ENCODE data around the gene GNAO1.

The GNAO1 gene

DNA sequence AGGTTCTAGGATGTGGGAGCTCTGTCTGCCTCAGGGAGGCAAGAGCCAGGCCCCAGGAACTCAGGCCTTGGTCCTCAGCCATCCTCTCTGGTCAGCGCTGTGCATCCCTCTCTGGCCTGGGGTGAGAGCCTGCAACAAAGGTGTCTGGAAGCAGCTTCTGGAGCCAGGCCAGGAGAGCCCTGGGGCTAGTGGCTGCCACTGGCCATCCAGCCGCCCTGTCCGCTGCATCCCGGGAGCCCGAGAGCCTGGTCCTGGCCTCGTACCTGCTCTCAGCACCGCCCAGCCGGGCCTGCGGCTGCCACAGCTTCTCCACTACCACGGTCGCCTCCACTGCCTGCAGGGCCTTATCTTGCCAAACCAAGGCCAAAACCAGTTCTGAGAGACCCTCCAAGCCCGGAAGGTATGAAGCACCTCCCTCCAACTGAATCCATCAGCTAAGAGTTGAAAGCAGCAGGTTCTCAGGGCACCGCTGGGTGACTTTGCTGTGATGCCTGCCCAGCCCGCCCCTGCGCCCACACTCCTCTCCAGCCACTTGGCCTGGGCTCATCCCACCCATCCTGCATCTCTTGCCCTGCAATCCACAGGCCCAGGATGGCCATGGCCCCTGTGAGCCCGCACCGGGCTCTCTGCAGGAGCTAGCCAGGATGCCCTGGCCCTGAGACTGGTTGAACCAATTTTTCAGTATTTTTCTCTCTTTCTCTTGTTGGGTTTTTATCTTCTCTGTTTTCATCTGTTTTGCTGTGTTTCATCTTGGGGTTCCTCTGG, 148.3 kb downstream of the GNAO1 start:
- no peak overlapping the region for H3K27ac ChIP-seq
- H3K4me3 ChIP-seq = no peak overlapping the region
- intact Hi-C loops (cut with DNase I; ENCODE audit: low total_unique reads) = no loop called here
- no peaks in the 10 kb centered on the region for H3K9me3 ChIP-seq
- DNase-seq = no peak
- H3K4me1 ChIP-seq = no peaks in the 10 kb centered on the region
- H3K36me3 ChIP-seq = peaks cover 0 to 29% (median 8%) of the 10 kb centered on the region in 3 donors
- TF ChIP-seq CTCF (IDR thresholded peaks at IDR 0.05) = no peak
- no peaks in the 10 kb centered on the region for H3K27me3 ChIP-seq

- Histone ChIP-seq H3K36me3 (peaks cover 0 to 33% (median 5%) of the 10 kb centered on the region in 3 donors), H3K4me1 (no peaks in the 10 kb centered on the region), H3K27me3 (no peaks in the 10 kb centered on the region), H3K9me3 (no peaks in the 10 kb centered on the region), H3K27ac (no peak overlapping the region), H3K4me3 (no peak overlapping the region)
- intact Hi-C loops (cut with DNase I; ENCODE audit: low total_unique reads) = no loop called here
- DNase-seq = no peak
- TF ChIP-seq CTCF (IDR thresholded peaks at IDR 0.05) = no peak
These were observed 149.1 kb downstream of the GNAO1 start for GRCh38 chr16:56340416-56340815.

DNA sequence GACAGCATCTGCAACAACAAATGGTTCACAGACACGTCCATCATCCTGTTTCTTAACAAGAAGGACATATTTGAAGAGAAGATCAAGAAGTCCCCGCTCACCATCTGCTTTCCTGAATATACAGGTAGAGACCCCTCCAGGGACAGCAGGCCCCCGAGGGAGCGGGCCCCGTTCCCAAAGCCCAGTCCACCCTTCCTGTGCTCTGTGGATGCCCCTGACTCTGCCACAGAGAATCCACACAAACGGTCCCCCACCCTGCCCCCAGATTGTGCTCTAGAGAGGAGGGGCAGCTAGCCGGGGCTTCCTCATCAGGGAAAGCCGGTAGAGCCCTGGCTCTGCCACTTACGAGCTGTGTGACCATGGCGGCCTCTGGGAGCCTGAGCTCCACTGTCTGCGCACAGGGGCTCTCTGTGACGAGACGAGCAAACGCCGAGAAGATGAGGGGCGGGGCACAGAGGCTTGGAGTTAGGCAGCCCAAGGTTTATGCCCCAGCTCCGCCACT, 149.6 kb downstream of the GNAO1 start:
- intact Hi-C loops (cut with DNase I; ENCODE audit: low total_unique reads) = no loop called here
- Histone ChIP-seq H3K9me3 (no peaks in the 10 kb centered on the region), H3K36me3 (peaks cover 0 to 38% (median 5%) of the 10 kb centered on the region in 3 donors), H3K4me1 (no peaks in the 10 kb centered on the region), H3K4me3 (no peak overlapping the region), H3K27ac (no peak overlapping the region), H3K27me3 (no peaks in the 10 kb centered on the region)
- TF ChIP-seq CTCF (IDR thresholded peaks at IDR 0.05) = no peak
- no peak for DNase-seq

DNA sequence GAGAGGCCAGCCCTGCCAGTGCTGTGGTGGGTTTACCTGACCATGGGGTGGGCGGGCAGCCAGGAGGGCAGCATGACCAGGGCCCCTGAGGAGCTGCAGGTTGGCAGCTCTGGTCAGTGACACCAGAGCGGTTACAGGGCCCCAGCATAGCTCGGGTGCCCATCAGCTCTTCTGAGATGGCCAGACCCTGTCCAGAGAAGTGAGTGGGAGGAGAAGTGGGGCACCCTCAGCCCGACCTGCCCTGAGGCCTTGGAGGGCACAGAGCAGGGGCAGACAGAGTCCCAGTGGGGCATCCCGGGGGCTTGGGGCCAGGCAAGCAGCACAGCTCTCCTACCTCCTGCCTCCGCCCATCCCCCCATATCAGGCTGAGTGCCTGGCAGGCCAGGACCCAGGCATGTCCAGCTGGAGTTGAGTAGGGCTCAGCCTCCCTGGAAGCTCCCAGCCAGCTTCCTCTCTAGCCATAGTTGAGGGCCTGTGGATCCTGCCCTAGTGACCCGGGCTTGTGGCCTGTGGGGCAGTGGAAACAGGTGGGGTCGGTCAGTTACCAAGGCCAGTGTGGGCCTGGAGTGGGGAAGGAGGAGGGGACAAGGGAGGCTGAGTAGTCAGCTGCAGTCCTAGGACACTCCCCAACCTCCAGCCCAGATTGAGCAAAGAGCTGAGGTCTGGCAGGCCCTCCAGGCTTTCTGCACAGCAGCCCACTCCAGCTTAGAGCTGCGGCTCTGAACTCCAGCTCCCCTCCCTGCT, 150.5 kb downstream of the GNAO1 start:
- H3K4me3 ChIP-seq = no peak overlapping the region
- intact Hi-C loops (cut with DNase I; ENCODE audit: low total_unique reads) = no loop called here
- DNase-seq = no peak
- H3K27ac ChIP-seq = no peak overlapping the region
- H3K36me3 ChIP-seq = peaks cover 0 to 35% (median 2%) of the 10 kb centered on the region in 3 donors
- no peaks in the 10 kb centered on the region for H3K4me1 ChIP-seq
- no peaks in the 10 kb centered on the region for H3K27me3 ChIP-seq
- no peak for TF ChIP-seq CTCF (IDR thresholded peaks at IDR 0.05)
- no peaks in the 10 kb centered on the region for H3K9me3 ChIP-seq

DNA sequence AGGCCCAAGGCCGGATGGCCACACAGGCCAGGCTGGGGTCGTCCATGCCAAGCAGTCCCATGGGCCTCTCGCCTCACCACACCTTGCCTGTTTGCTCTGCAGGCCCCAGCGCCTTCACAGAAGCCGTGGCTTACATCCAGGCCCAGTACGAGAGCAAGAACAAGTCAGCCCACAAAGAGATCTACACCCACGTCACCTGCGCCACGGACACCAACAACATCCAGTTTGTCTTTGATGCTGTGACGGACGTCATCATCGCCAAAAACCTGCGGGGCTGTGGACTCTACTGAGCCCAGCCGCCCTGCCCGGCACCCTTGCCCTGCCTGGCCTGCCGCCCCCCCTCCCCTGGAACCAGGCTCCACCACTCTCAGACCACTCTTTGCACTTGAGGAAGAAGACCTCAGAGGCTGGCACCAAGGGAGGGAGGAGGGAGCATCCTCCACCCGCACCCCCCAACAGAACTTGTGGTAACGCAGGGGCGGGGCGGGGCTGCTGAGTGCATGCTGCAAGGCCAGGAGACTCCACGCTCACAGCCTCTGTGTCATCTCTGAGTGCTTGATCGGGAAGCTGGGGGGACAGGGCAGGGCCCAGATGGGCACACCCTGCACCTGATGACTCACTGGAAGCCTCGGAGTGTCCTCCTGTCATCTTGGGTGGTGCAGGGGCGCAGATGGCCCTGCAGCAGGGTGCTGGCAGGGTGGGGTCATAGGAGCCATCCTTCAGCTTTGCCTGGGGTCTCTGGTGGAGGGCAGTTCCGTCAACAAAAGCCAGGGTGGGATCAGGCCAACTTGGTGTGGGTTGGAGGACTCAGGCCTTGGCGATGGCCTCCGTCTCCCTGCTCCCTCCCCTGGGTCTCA, 152.6 kb downstream of the GNAO1 start:
- no peaks in the 10 kb centered on the region for H3K27me3 ChIP-seq
- H3K4me1 ChIP-seq = no peaks in the 10 kb centered on the region
- intact Hi-C loops (cut with DNase I; ENCODE audit: low total_unique reads) = no loop called here
- no peak for TF ChIP-seq CTCF (IDR thresholded peaks at IDR 0.05)
- H3K9me3 ChIP-seq = no peaks in the 10 kb centered on the region
- no peak for DNase-seq
- no peak overlapping the region for H3K27ac ChIP-seq
- peaks cover 0 to 31% (median 0%) of the 10 kb centered on the region in 3 donors for H3K36me3 ChIP-seq
- H3K4me3 ChIP-seq = no peak overlapping the region
